Heart left ventricle (tissue), 13 donors: ENCODE data around the gene CLIP2.

Experiments used
- POLR2A ChIP-seq, 2 donors: fragments of 450-650 bp; IDR thresholded peaks; one replicate each; pipeline ENCODE4 v1.6.1; 2017; ENCODE audit warnings: antibody characterized with exemption in 2 of 2, mild to moderate bottlenecking in 2 of 2, moderate library complexity in 2 of 2
- TF ChIP-seq, protein P1 (sequence below), 12 donors: fragments of 200-600 bp; sonication (generic) in 4 of 12; IDR thresholded peaks; one replicate each; pipeline versions ENCODE4 v1.5.0 to v1.8.0; 2018 to 2022; ENCODE audit warnings: antibody characterized with exemption in 12 of 12, mild to moderate bottlenecking in 5 of 12
- donor health status: ischemic (EF 13 %, LVEDD 7.1; RV severe dilation, severe dysfunction).
- donor health status: DM: no; HTN: yes; CAD: no.
- donor health status: DM: no; HTN: no; CAD: no.
- donor health status: ischemic (EF 25% LVEDD 6.9; RV normal size, moderate dysfunction).
- donor health status: ischemic (EF 25% LVEDD 5.7; RV mildly dilated, moderate dysfunction).
- donor health status: ischemic (EF 35%, LVEDD 5.7; RV mildly dilated, moderate dysfunction).
- donor health status: nonischemic (EF 11% LVEDD 7.7; RV severe dilation, severe dysfunction).
- donor health status: DM: yes; HTN: yes; CAD: no.
- donor health status: PGD.
- donor health status: ischemic (EF 29% LVEDD 5.4; RV normal size, mild dysfunction).
- donor health status: nonischemic (EF 23%, LVEDD 6.1; RV moderate dilation, normal function).

DNA sequence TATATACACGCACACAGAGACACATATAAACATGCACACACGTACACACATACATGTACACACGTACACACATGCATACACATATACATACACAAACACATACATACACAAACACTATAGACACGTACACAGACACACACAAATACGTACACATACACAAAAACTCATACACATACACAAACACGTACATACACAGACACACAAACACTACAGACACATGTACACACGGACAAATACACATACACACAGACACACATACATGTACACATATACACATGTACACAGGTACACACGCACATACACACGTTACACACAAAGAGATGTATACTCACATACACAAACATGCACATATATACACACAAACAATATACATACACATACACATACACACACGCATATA, 129.3 kb downstream of the CLIP2 start:
- TF ChIP-seq, protein P1, sequence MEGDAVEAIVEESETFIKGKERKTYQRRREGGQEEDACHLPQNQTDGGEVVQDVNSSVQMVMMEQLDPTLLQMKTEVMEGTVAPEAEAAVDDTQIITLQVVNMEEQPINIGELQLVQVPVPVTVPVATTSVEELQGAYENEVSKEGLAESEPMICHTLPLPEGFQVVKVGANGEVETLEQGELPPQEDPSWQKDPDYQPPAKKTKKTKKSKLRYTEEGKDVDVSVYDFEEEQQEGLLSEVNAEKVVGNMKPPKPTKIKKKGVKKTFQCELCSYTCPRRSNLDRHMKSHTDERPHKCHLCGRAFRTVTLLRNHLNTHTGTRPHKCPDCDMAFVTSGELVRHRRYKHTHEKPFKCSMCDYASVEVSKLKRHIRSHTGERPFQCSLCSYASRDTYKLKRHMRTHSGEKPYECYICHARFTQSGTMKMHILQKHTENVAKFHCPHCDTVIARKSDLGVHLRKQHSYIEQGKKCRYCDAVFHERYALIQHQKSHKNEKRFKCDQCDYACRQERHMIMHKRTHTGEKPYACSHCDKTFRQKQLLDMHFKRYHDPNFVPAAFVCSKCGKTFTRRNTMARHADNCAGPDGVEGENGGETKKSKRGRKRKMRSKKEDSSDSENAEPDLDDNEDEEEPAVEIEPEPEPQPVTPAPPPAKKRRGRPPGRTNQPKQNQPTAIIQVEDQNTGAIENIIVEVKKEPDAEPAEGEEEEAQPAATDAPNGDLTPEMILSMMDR (IDR thresholded peaks at IDR 0.05), result no peak
- no peak for TF ChIP-seq POLR2A (IDR thresholded peaks at IDR 0.05)
